Naive thymus-derived CD4-positive, alpha-beta T cell (primary cell): Measurements from ENCODE around the gene DCUN1D4. TPM values are rescaled to one million over a fixed set of nuclear protein-coding genes. Genes with fewer than 3 reads are reported as not detected.

ENCODE experiments used
- ATAC-seq: fragments of 150-1000 bp; cut with Tn5 transposase; 2 replicates; pipeline ENCODE4 v1.10.0; 2021; ENCODE audit warnings: mild to moderate bottlenecking, moderate library complexity
- CTCF ChIA-PET: fragments of 350-600 bp; sonication (Branson Sonifier 250); formaldehyde crosslinking; loops from one replicate; lab custom pipeline; 2021; ENCODE audit warnings: antibody characterized with exemption; lab: Charles Lee
- POLR2A ChIA-PET: fragments of 350-600 bp; sonication (Branson Sonifier 250); formaldehyde crosslinking; loops from one replicate; lab custom pipeline; 2021; ENCODE audit warnings: antibody characterized with exemption, inconsistent platforms; lab: Charles Lee
- DNase-seq, 9 donors: peaks; one replicate each; pipeline versions ENCODE4 v3.0.0 to v3.0.0-alpha.2; 2020 to 2022; ENCODE audit warnings: mixed read lengths in 1 of 9
- H3K27ac ChIP-seq: one replicate; pipeline ENCODE4 v1.7.0; 2013; ENCODE audit warnings: mild to moderate bottlenecking, low read depth, low read length, moderate library complexity
- H3K27me3 ChIP-seq, 2 donors: one replicate each; pipeline ENCODE4 v1.7.0; 2013; ENCODE audit warnings: low read length in 2 of 2, mild to moderate bottlenecking in 2 of 2, moderate library complexity in 2 of 2; ENCODE audit not compliant: control insufficient read depth in 2 of 2, insufficient read depth in 2 of 2
- H3K36me3 ChIP-seq, 3 experiments: 1 replicate in 2 of 3; 2 replicates in 1 of 3; pipeline ENCODE4 v1.7.0; 2013; ENCODE audit warnings: low read length in 3 of 3, mild to moderate bottlenecking in 3 of 3, moderate library complexity in 1 of 3; ENCODE audit not compliant: insufficient read depth in 3 of 3, control insufficient read depth in 2 of 3
- H3K4me1 ChIP-seq, 2 donors: one replicate each; pipeline ENCODE4 v1.7.0; 2013; ENCODE audit warnings: low read length in 2 of 2, mild to moderate bottlenecking in 2 of 2, moderate library complexity in 1 of 2; ENCODE audit not compliant: control insufficient read depth in 2 of 2, insufficient read depth in 2 of 2
- H3K4me3 ChIP-seq: 2 replicates; pipeline ENCODE4 v1.7.0; 2013; ENCODE audit warnings: mild to moderate bottlenecking, low read length
- H3K9me3 ChIP-seq, 3 experiments: 1 replicate in 2 of 3; 2 replicates in 1 of 3; pipeline ENCODE4 v1.7.0; 2013; ENCODE audit warnings: low read length in 3 of 3; ENCODE audit not compliant: control insufficient read depth in 2 of 3
- H3K27ac Mint-ChIP-seq, 9 donors: one replicate each; pipeline ENCODE4 v1.8.0; 2020 to 2022; ENCODE audit warnings: mixed read lengths in 9 of 9, mild to moderate bottlenecking in 8 of 9, moderate library complexity in 5 of 9, inconsistent platforms in 2 of 9
- H3K27me3 Mint-ChIP-seq, 5 donors: one replicate each; pipeline ENCODE4 v1.8.0; 2021 to 2022; ENCODE audit warnings: mixed read lengths in 5 of 5, mild to moderate bottlenecking in 1 of 5
- H3K36me3 Mint-ChIP-seq, 5 donors: one replicate each; pipeline ENCODE4 v1.8.0; 2020 to 2022; ENCODE audit warnings: mixed read lengths in 5 of 5, mild to moderate bottlenecking in 3 of 5, inconsistent platforms in 1 of 5
- H3K4me1 Mint-ChIP-seq, 7 donors: one replicate each; pipeline ENCODE4 v1.8.0; 2020 to 2022; ENCODE audit warnings: mixed read lengths in 7 of 7, mild to moderate bottlenecking in 3 of 7, inconsistent platforms in 1 of 7
- H3K4me3 Mint-ChIP-seq, 10 donors: one replicate each; pipeline ENCODE4 v1.8.0; 2020 to 2022; ENCODE audit warnings: mild to moderate bottlenecking in 10 of 10, mixed read lengths in 10 of 10, moderate library complexity in 6 of 10, inconsistent platforms in 2 of 10
- H3K9me3 Mint-ChIP-seq, 11 donors: one replicate each; pipeline ENCODE4 v1.8.0; 2020 to 2022; ENCODE audit warnings: mixed read lengths in 11 of 11, mild to moderate bottlenecking in 4 of 11, inconsistent platforms in 1 of 11, moderate library complexity in 1 of 11
- intact Hi-C, 2 donors: fragments of 100-400 bp; cut with micrococcal nuclease; formaldehyde crosslinking; loops; one replicate each; pipeline ENCODE4 v1.15.1; 2023
- polyA plus RNA-seq, 2 donors: library from polyadenylated mRNA; unstranded; fragments of 300-500 nt; fragmentation: Illumina TruSeq; gene quantifications; one replicate each; pipeline ENCODE4 v1.2.3, GENCODE V29; 2021
- total RNA-seq, 6 experiments: library from RNA in 5 of 6; stranded (reverse) in 5 of 6; gene quantifications; 1 replicate in 5 of 6; 2 replicates in 1 of 6; pipeline ENCODE4 v1.2.3 and lab custom pipeline; 2021 to 2026

Gene DCUN1D4
- total and polyA plus RNA-seq, 7 experiments from 2014 or later, result 15.4 to 60.7 (median 31.4) TPM

GRCh38 chr4:51862199-51862598, 19.2 kb downstream of the DCUN1D4 start:
- Histone ChIP-seq H3K27ac (no peak overlapping the region), H3K36me3 (peaks cover 0 to 24% (median 5%) of the 10 kb centered on the region in 3 experiments), H3K4me1 (no peaks in the 10 kb centered on the region), H3K27me3 (no peaks in the 10 kb centered on the region), H3K9me3 (no peaks in the 10 kb centered on the region), H3K4me3 (no peak overlapping the region)
- peaks cover 13 to 40% (median 31%) of the 10 kb centered on the region in 7 donors for H3K4me1 Mint-ChIP-seq
- POLR2A ChIA-PET, result no interaction called here
- no peaks in the 10 kb centered on the region for H3K27me3 Mint-ChIP-seq
- intact Hi-C loops, result no loop called here
- CTCF ChIA-PET, result no interaction called here
- H3K36me3 Mint-ChIP-seq, result peaks cover 5 to 50% (median 15%) of the 10 kb centered on the region in 5 donors
- ATAC-seq, result no peak
- no peak for DNase-seq
- no peak overlapping the region for H3K4me3 Mint-ChIP-seq
- H3K27ac Mint-ChIP-seq, result peak overlapping the region in 2 of 9 donors; percentile 46
- no peaks in the 10 kb centered on the region for H3K9me3 Mint-ChIP-seq

GRCh38 chr4:51862781-51863180, 19.8 kb downstream of the DCUN1D4 start:
- intact Hi-C loops, result no loop called here
- peaks cover 8 to 35% (median 26%) of the 10 kb centered on the region in 7 donors for H3K4me1 Mint-ChIP-seq
- Histone ChIP-seq H3K9me3 (no peaks in the 10 kb centered on the region), H3K36me3 (peaks cover 0 to 28% (median 5%) of the 10 kb centered on the region in 3 experiments), H3K4me3 (no peak overlapping the region), H3K27ac (no peak overlapping the region), H3K4me1 (no peaks in the 10 kb centered on the region), H3K27me3 (no peaks in the 10 kb centered on the region)
- CTCF ChIA-PET, result no interaction called here
- no peaks in the 10 kb centered on the region for H3K27me3 Mint-ChIP-seq
- ATAC-seq, result no peak
- no peaks in the 10 kb centered on the region for H3K9me3 Mint-ChIP-seq
- H3K4me3 Mint-ChIP-seq, result no peak overlapping the region
- H3K36me3 Mint-ChIP-seq, result peaks cover 3 to 51% (median 10%) of the 10 kb centered on the region in 5 donors
- no peak overlapping the region for H3K27ac Mint-ChIP-seq
- POLR2A ChIA-PET, result no interaction called here
- DNase-seq, result no peak

GRCh38 chr4:51865717-51866116, 22.8 kb downstream of the DCUN1D4 start:
- POLR2A ChIA-PET, result no interaction called here
- DNase-seq, result no peak
- CTCF ChIA-PET, result no interaction called here
- Histone ChIP-seq H3K4me3 (no peak overlapping the region), H3K27ac (no peak overlapping the region), H3K4me1 (no peaks in the 10 kb centered on the region), H3K27me3 (no peaks in the 10 kb centered on the region), H3K9me3 (no peaks in the 10 kb centered on the region), H3K36me3 (peaks cover 0 to 34% (median 5%) of the 10 kb centered on the region in 3 experiments)
- intact Hi-C loops, result no loop called here
- no peaks in the 10 kb centered on the region for H3K9me3 Mint-ChIP-seq
- H3K4me1 Mint-ChIP-seq, result peaks cover 5 to 16% (median 8%) of the 10 kb centered on the region in 7 donors
- H3K27ac Mint-ChIP-seq, result no peak overlapping the region
- H3K27me3 Mint-ChIP-seq, result no peaks in the 10 kb centered on the region
- H3K36me3 Mint-ChIP-seq, result peaks cover 3 to 47% (median 13%) of the 10 kb centered on the region in 5 donors
- no peak for ATAC-seq
- H3K4me3 Mint-ChIP-seq, result no peak overlapping the region

GRCh38 chr4:51866835-51867234, 23.9 kb downstream of the DCUN1D4 start:
- DNase-seq, result no peak
- H3K27ac Mint-ChIP-seq, result no peak overlapping the region

GRCh38 chr4:51867689-51868448, 24.9 kb downstream of the DCUN1D4 start:
- no peak overlapping the region for H3K4me3 Mint-ChIP-seq
- H3K4me3 ChIP-seq, result no peak overlapping the region
- intact Hi-C loops, result no loop called here
- peaks cover 0 to 4% (median 0%) of the 10 kb centered on the region in 7 donors for H3K4me1 Mint-ChIP-seq
- no peaks in the 10 kb centered on the region for H3K4me1 ChIP-seq
- H3K27me3 ChIP-seq, result no peaks in the 10 kb centered on the region
- CTCF ChIA-PET, result interaction anchor here (0.6 kb wide), 1 partner anchor 19 kb away, joined by 3 read pairs; no protein-coding TSS in a partner anchor
- no peaks in the 10 kb centered on the region for H3K9me3 ChIP-seq
- ATAC-seq, result peak; percentile 22
- peaks cover 0 to 51% (median 5%) of the 10 kb centered on the region in 3 experiments for H3K36me3 ChIP-seq
- POLR2A ChIA-PET, result no interaction called here
- H3K27ac Mint-ChIP-seq, result peak overlapping the region in 2 of 9 donors; percentile 21 to 36
- no peaks in the 10 kb centered on the region for H3K27me3 Mint-ChIP-seq
- H3K27ac ChIP-seq, result no peak overlapping the region
- H3K36me3 Mint-ChIP-seq, result peaks cover 11 to 64% (median 31%) of the 10 kb centered on the region in 5 donors
- DNase-seq, result no peak
- H3K9me3 Mint-ChIP-seq, result no peaks in the 10 kb centered on the region

More at GRCh38 chr4:51866835-51867234, 23.9 kb downstream of the DCUN1D4 start:
- ChIA-PET POLR2A (no interaction called here), CTCF (no interaction called here)
- ATAC-seq, result no peak
- Mint-ChIP-seq H3K36me3 (peaks cover 6 to 54% (median 23%) of the 10 kb centered on the region in 5 donors), H3K4me1 (peaks cover 0 to 5% (median 3%) of the 10 kb centered on the region in 7 donors), H3K9me3 (no peaks in the 10 kb centered on the region), H3K4me3 (no peak overlapping the region), H3K27me3 (no peaks in the 10 kb centered on the region)
- no peaks in the 10 kb centered on the region for H3K4me1 ChIP-seq
- no peaks in the 10 kb centered on the region for H3K9me3 ChIP-seq
- no peaks in the 10 kb centered on the region for H3K27me3 ChIP-seq
- no peak overlapping the region for H3K4me3 ChIP-seq
- H3K36me3 ChIP-seq, result peaks cover 0 to 40% (median 5%) of the 10 kb centered on the region in 3 experiments
- intact Hi-C loops, result no loop called here
- H3K27ac ChIP-seq, result no peak overlapping the region

- H3K4me3 ChIP-seq, result no peak overlapping the region
- H3K27ac ChIP-seq, result no peak overlapping the region
- intact Hi-C loops, result no loop called here
- Mint-ChIP-seq H3K9me3 (no peaks in the 10 kb centered on the region), H3K27ac (peak overlapping the region in 4 of 9 donors; percentile 6 to 36 (median 24)), H3K4me1 (peaks cover 0 to 4% (median 0%) of the 10 kb centered on the region in 7 donors), H3K4me3 (no peak overlapping the region), H3K36me3 (peaks cover 11 to 70% (median 36%) of the 10 kb centered on the region in 5 donors), H3K27me3 (no peaks in the 10 kb centered on the region)
- CTCF ChIA-PET, result interaction anchor here (0.6 kb wide), 1 partner anchor 28 kb away, joined by 3 read pairs; no protein-coding TSS in a partner anchor
- no peaks in the 10 kb centered on the region for H3K9me3 ChIP-seq
- H3K27me3 ChIP-seq, result no peaks in the 10 kb centered on the region
- no peaks in the 10 kb centered on the region for H3K4me1 ChIP-seq
- POLR2A ChIA-PET, result no interaction called here
- peaks cover 0 to 56% (median 5%) of the 10 kb centered on the region in 3 experiments for H3K36me3 ChIP-seq
- ATAC-seq (no peak), DNase-seq (no peak)
These were observed 25.5 kb downstream of the DCUN1D4 start for GRCh38 chr4:51868449-51868847.
